ENCODE measurements around the gene SURF1. TPM values are rescaled to one million over a fixed set of nuclear protein-coding genes. Genes with fewer than 3 reads are reported as not detected.

The SURF1 gene
- total RNA-seq, 1 experiment from 2014 or later: 28.1 TPM

DNA sequence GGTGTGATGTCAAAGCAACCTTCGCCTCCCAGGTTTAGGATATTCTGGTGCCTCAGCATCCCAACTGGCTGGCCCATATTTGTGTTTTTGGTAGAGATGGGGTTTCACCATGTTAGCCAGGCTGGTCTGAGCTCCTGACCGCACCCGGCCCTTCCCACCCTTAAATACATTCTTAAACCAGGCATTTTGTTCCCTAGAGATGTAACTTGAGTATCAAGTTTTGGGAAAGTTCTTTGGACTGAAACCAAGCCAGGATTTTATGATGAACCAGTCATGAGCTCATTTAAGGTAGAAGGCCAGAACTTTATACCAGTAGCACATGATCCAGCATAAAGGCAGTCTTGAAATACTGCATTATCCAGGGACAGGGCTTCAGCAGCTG lies 4.8 kb downstream of the SURF1 start:
- POLR2A ChIA-PET (ENCODE audit: unreplicated experiment): interaction anchor here (0.7 kb wide), 1 partner anchor 17 kb away, joined by 4 read pairs; no protein-coding TSS in a partner anchor
- DNase-seq: peak; percentile 27
- intact Hi-C loops (cut with micrococcal nuclease): no loop called here

GRCh38 chr9:133349965-133350616 lies 6.2 kb downstream of the SURF1 start:
- Histone ChIP-seq H3K4me1 (ENCODE audit: insufficient read depth, low read length) (peaks cover 13% of the 10 kb centered on the region), H3K27me3 (ENCODE audit: low read length) (no peaks in the 10 kb centered on the region), H3K9me2 (replicated peaks; ENCODE audit: low read length) (no peaks in the 10 kb centered on the region), H3K79me2 (ENCODE audit: low read length) (peaks cover 51% of the 10 kb centered on the region), H3K9ac (ENCODE audit: low read length) (no peak overlapping the region), H3K27ac (ENCODE audit: low read length) (no peak overlapping the region), H3F3A (ENCODE audit: low read length, unreplicated experiment) (peaks cover 13% of the 10 kb centered on the region), H2AFZ (ENCODE audit: low read length) (no peak overlapping the region), H3K4me2 (ENCODE audit: low read length) (peak overlapping the region; percentile 93), H4K20me1 (ENCODE audit: low read length) (peaks cover 24% of the 10 kb centered on the region), H3K9me3 (ENCODE audit: low read length) (no peaks in the 10 kb centered on the region), H3K4me3 (ENCODE audit: low read length) (peak overlapping the region; percentile 100; the same call in 1 of the 2 replicates), H3K36me3 (ENCODE audit: low read depth, low read length) (peaks cover 41% of the 10 kb centered on the region)
- TF ChIP-seq EZH2phosphoT487 (IDR thresholded peaks at IDR 0.05; ENCODE audit: borderline replicate concordance, low read length) (no peak), EZH2 (IDR thresholded peaks at IDR 0.05; ENCODE audit: low read length, unreplicated experiment) (no peak)
- TF ChIP-seq, protein P1, sequence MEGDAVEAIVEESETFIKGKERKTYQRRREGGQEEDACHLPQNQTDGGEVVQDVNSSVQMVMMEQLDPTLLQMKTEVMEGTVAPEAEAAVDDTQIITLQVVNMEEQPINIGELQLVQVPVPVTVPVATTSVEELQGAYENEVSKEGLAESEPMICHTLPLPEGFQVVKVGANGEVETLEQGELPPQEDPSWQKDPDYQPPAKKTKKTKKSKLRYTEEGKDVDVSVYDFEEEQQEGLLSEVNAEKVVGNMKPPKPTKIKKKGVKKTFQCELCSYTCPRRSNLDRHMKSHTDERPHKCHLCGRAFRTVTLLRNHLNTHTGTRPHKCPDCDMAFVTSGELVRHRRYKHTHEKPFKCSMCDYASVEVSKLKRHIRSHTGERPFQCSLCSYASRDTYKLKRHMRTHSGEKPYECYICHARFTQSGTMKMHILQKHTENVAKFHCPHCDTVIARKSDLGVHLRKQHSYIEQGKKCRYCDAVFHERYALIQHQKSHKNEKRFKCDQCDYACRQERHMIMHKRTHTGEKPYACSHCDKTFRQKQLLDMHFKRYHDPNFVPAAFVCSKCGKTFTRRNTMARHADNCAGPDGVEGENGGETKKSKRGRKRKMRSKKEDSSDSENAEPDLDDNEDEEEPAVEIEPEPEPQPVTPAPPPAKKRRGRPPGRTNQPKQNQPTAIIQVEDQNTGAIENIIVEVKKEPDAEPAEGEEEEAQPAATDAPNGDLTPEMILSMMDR (conservative IDR thresholded peaks at IDR 0.05; ENCODE audit: low read depth, low read length): no peak
- ATAC-seq: no peak
- no TSS peak for BruUV-seq (replicated peaks)
- intact Hi-C loops (cut with micrococcal nuclease): no loop called here
- POLR2A ChIA-PET (ENCODE audit: unreplicated experiment): no interaction called here
- no peak for DNase-seq
- CTCF ChIA-PET: no interaction called here

More for the DNA sequence above, 4.8 kb downstream of the SURF1 start:
- ATAC-seq: no peak
- Histone ChIP-seq H3K4me3 (ENCODE audit: low read length) (no peak overlapping the region), H3K9me3 (ENCODE audit: low read length) (no peaks in the 10 kb centered on the region), H3K4me1 (ENCODE audit: insufficient read depth, low read length) (peaks cover 11% of the 10 kb centered on the region), H3K9ac (ENCODE audit: low read length) (no peak overlapping the region), H3K27ac (ENCODE audit: low read length) (no peak overlapping the region), H3K27me3 (ENCODE audit: low read length) (no peaks in the 10 kb centered on the region), H3K36me3 (ENCODE audit: low read depth, low read length) (peaks cover 41% of the 10 kb centered on the region), H3K4me2 (ENCODE audit: low read length) (no peak overlapping the region), H3K79me2 (ENCODE audit: low read length) (peaks cover 50% of the 10 kb centered on the region), H2AFZ (ENCODE audit: low read length) (no peak overlapping the region), H3F3A (ENCODE audit: low read length, unreplicated experiment) (peaks cover 13% of the 10 kb centered on the region), H4K20me1 (ENCODE audit: low read length) (peaks cover 24% of the 10 kb centered on the region), H3K9me2 (replicated peaks; ENCODE audit: low read length) (no peaks in the 10 kb centered on the region)
- TF ChIP-seq, protein P1 (conservative IDR thresholded peaks at IDR 0.05; ENCODE audit: low read depth, low read length): no peak
- TF ChIP-seq EZH2phosphoT487 (IDR thresholded peaks at IDR 0.05; ENCODE audit: borderline replicate concordance, low read length) (no peak), EZH2 (IDR thresholded peaks at IDR 0.05; ENCODE audit: low read length, unreplicated experiment) (no peak)
- CTCF ChIA-PET: no interaction called here
- no TSS peak for BruUV-seq (replicated peaks)
